Sigmoid colon (tissue), 7 donors: ENCODE data around the gene COL4A5. TPM values are rescaled to one million over a fixed set of nuclear protein-coding genes. Genes with fewer than 3 reads are reported as not detected.

ENCODE experiments used
- DNase-seq: peaks from one replicate; pipeline ENCODE4 v3.0.0-alpha.2; 2019
- H3K27ac ChIP-seq, 4 donors: fragments of 200-600 bp; sonication (generic); one replicate each; pipeline ENCODE4 v1.5.1; 2016 to 2019; ENCODE audit warnings: mild to moderate bottlenecking in 1 of 4
- H3K27me3 ChIP-seq, 3 donors: fragments of 200-600 bp; sonication (generic); one replicate each; pipeline ENCODE4 v1.5.1; 2019; ENCODE audit warnings: mild to moderate bottlenecking in 1 of 3
- H3K36me3 ChIP-seq, 4 donors: fragments of 200-600 bp; sonication (generic); one replicate each; pipeline ENCODE4 v1.5.1; 2016 to 2019
- H3K4me1 ChIP-seq, 4 donors: fragments of 200-600 bp; sonication (generic); one replicate each; pipeline ENCODE4 v1.5.1; 2017 to 2019
- H3K4me3 ChIP-seq, 4 donors: fragments of 200-600 bp; sonication (generic); one replicate each; pipeline ENCODE4 v1.5.1; 2017 to 2019; ENCODE audit warnings: mild to moderate bottlenecking in 2 of 4, moderate library complexity in 1 of 4
- H3K9me3 ChIP-seq, 4 donors: fragments of 200-600 bp in 3 of 4; sonication (generic) in 3 of 4; one replicate each; pipeline versions ENCODE4 v1.5.1 to v1.6.1; 2013 to 2019
- EP300 ChIP-seq, 4 donors: sonication (generic); formaldehyde crosslinking; IDR thresholded peaks; one replicate each; pipeline ENCODE4 v1.6.1; 2017; ENCODE audit warnings: antibody characterized with exemption in 4 of 4
- POLR2A ChIP-seq, 2 donors: fragments of 450-650 bp; IDR thresholded peaks; one replicate each; pipeline ENCODE4 v1.6.1; 2016; ENCODE audit warnings: antibody characterized with exemption in 2 of 2, mild to moderate bottlenecking in 2 of 2, moderate library complexity in 2 of 2
- POLR2AphosphoS5 ChIP-seq, 4 donors: sonication (generic); formaldehyde crosslinking; IDR thresholded peaks; one replicate each; pipeline ENCODE4 v1.6.1; 2017; ENCODE audit warnings: antibody characterized with exemption in 4 of 4
- WGBS, 2 donors: extraction: QIAGEN DNeasy Blood & Tissue Kit; methylation state at CpG; one replicate each; pipeline ENCODE4 v1.1.7; 2013; 5-methylcytosine and 5-hydroxymethylcytosine counted together
- intact Hi-C: fragments of 100-400 bp; cut with DNase I; formaldehyde crosslinking; loops from one replicate; pipeline ENCODE4 v1.15.1; 2023
- polyA plus RNA-seq, 3 donors: library from polyadenylated mRNA; stranded (reverse); fragments of 200-250 nt; gene quantifications; one replicate each; pipeline ENCODE4 v1.2.3, GENCODE V29; 2013
- total RNA-seq, 4 donors: library from RNA; depleted of rRNA; stranded (reverse); fragments of >200 nt; gene quantifications; one replicate each; pipeline ENCODE4 v1.1.0, GENCODE V29; 2016
- TF ChIP-seq, protein P1 (sequence below), 4 experiments: fragments of 450-650 bp in 3 of 4; fragments of 200-600 bp in 1 of 4; IDR thresholded peaks; one replicate each; pipeline ENCODE4 v1.5.1; 2016 to 2019; ENCODE audit warnings: antibody characterized with exemption in 4 of 4, mild to moderate bottlenecking in 3 of 4, moderate library complexity in 2 of 4
- donor health status: healthy with polysubstance abuse.
- donor health status: Bipolar disorder and iron deficiency.
- donor health status: healthy.

COL4A5 gene
- total and polyA plus RNA-seq, 7 donors, result 0.23 to 19.4 (median 4.6) TPM

GRCh38 chrX:108558217-108558616 lies 118.6 kb downstream of the COL4A5 start:
- H3K36me3 ChIP-seq, result no peaks in the 10 kb centered on the region
- no peak overlapping the region for H3K4me3 ChIP-seq
- H3K4me1 ChIP-seq, result no peaks in the 10 kb centered on the region
- no peaks in the 10 kb centered on the region for H3K27me3 ChIP-seq
- no peaks in the 10 kb centered on the region for H3K9me3 ChIP-seq
- WGBS, 2 donors, result 90 to 100% methylated on average over 1 of the region's 1 CpG
- no peak for DNase-seq
- intact Hi-C loops, result no loop called here
- H3K27ac ChIP-seq, result no peak overlapping the region
- TF ChIP-seq EP300 (IDR thresholded peaks at IDR 0.05) (no peak), POLR2A (IDR thresholded peaks at IDR 0.05) (no peak)

DNA sequence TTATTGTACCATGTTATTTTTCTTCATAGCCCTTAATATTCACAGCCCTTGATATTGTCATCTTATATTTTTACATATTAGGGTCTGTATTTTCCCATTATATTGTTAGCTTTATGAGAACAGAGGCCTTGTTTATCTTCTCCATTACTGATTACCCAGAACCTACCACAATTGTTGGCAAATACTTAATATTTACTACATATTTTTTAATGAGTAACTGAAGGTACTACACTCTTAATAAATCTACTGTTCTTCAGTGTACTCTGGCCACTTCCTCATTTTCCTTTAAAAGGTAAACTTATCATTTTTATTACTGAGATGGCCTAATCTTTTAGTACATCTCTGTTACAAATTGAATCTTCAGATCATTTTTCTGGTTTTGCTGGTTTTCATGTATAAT lies 133.5 kb downstream of the COL4A5 start:
- Histone ChIP-seq H3K36me3 (no peaks in the 10 kb centered on the region), H3K4me3 (no peak overlapping the region), H3K27ac (no peak overlapping the region), H3K27me3 (no peaks in the 10 kb centered on the region), H3K4me1 (no peaks in the 10 kb centered on the region), H3K9me3 (no peaks in the 10 kb centered on the region)
- intact Hi-C loops, result no loop called here
- DNase-seq, result no peak
- TF ChIP-seq, protein P1, sequence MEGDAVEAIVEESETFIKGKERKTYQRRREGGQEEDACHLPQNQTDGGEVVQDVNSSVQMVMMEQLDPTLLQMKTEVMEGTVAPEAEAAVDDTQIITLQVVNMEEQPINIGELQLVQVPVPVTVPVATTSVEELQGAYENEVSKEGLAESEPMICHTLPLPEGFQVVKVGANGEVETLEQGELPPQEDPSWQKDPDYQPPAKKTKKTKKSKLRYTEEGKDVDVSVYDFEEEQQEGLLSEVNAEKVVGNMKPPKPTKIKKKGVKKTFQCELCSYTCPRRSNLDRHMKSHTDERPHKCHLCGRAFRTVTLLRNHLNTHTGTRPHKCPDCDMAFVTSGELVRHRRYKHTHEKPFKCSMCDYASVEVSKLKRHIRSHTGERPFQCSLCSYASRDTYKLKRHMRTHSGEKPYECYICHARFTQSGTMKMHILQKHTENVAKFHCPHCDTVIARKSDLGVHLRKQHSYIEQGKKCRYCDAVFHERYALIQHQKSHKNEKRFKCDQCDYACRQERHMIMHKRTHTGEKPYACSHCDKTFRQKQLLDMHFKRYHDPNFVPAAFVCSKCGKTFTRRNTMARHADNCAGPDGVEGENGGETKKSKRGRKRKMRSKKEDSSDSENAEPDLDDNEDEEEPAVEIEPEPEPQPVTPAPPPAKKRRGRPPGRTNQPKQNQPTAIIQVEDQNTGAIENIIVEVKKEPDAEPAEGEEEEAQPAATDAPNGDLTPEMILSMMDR (IDR thresholded peaks at IDR 0.05), result no peak

DNA sequence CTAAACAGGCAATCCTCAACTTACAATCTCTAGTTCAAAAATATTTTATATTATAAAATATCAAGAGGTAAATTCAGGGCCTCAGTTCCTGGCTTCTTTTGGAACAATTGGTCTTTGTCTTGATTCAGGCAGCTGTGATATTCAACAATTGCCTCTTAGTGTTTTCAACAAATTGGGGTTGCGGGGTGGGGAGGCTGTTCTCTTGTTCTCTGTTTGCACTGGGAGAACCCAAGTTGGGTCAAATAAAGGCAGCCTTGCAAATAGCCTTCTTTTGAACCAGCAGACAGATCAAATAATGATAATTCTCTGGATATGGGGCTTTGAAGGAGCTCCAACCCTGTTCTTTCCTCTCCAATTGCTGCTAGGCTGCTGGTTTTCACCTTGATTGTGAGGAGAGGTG lies 142.5 kb downstream of the COL4A5 start:
- intact Hi-C loops, result no loop called here
- no peaks in the 10 kb centered on the region for H3K27me3 ChIP-seq
- 66 to 81% methylated on average over 1 of the region's 1 CpG for WGBS, 2 donors

GRCh38 chrX:108584617-108585211 lies 145.1 kb downstream of the COL4A5 start:
- Histone ChIP-seq H3K36me3 (no peaks in the 10 kb centered on the region), H3K9me3 (no peaks in the 10 kb centered on the region), H3K4me1 (no peaks in the 10 kb centered on the region), H3K27me3 (no peaks in the 10 kb centered on the region), H3K4me3 (no peak overlapping the region), H3K27ac (no peak overlapping the region)
- no peak for DNase-seq
- TF ChIP-seq EP300 (IDR thresholded peaks at IDR 0.05) (no peak), POLR2AphosphoS5 (IDR thresholded peaks at IDR 0.05) (no peak)
- WGBS, 2 donors, result 91 to 97% methylated on average over 2 of the region's 2 CpGs
- intact Hi-C loops, result no loop called here

More for the DNA sequence above, 142.5 kb downstream of the COL4A5 start:
- no peaks in the 10 kb centered on the region for H3K36me3 ChIP-seq
- no peak for DNase-seq
- no peak for TF ChIP-seq POLR2AphosphoS5 (IDR thresholded peaks at IDR 0.05)
- TF ChIP-seq EP300 (IDR thresholded peaks at IDR 0.05), result no peak
- TF ChIP-seq, protein P1 (IDR thresholded peaks at IDR 0.05), result no peak
- TF ChIP-seq POLR2A (IDR thresholded peaks at IDR 0.05), result no peak
- H3K4me3 ChIP-seq, result no peak overlapping the region
- no peaks in the 10 kb centered on the region for H3K4me1 ChIP-seq
- H3K27ac ChIP-seq, result no peak overlapping the region
- H3K9me3 ChIP-seq, result no peaks in the 10 kb centered on the region

- no peaks in the 10 kb centered on the region for H3K27me3 ChIP-seq
- TF ChIP-seq, protein P1 (IDR thresholded peaks at IDR 0.05), result no peak
- TF ChIP-seq POLR2AphosphoS5 (IDR thresholded peaks at IDR 0.05) (no peak), EP300 (IDR thresholded peaks at IDR 0.05) (no peak), POLR2A (IDR thresholded peaks at IDR 0.05) (no peak)
- H3K9me3 ChIP-seq, result no peaks in the 10 kb centered on the region
- no peaks in the 10 kb centered on the region for H3K36me3 ChIP-seq
- 94 to 95% methylated on average over 3 of the region's 3 CpGs for WGBS, 2 donors
- no peaks in the 10 kb centered on the region for H3K4me1 ChIP-seq
- H3K27ac ChIP-seq, result peak overlapping the region in 1 of 4 donors; percentile 33
- intact Hi-C loops, result no loop called here
- H3K4me3 ChIP-seq, result no peak overlapping the region
- DNase-seq, result no peak
Measured at GRCh38 chrX:108590496-108590895, 150.9 kb downstream of the COL4A5 start.

DNA sequence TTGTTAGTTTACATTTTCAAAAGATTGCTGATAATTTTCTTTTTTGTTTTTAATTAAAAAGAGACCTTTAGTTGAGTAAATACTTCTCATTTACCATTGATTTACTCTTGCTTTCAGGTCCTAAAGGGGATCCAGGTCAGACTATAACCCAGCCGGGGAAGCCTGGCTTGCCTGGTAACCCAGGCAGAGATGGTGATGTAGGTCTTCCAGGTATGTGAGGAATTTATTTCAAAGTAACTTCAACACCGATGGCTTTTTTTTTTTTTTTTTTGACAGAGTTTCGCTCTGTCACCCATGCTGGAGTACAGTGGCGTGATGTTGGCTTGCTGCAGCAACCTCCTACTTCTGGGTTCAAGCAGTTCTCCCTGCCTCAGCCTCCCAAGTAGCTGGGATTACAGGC lies 161.6 kb downstream of the COL4A5 start:
- TF ChIP-seq, protein P1 (IDR thresholded peaks at IDR 0.05), result no peak
- no peak for TF ChIP-seq EP300 (IDR thresholded peaks at IDR 0.05)
- TF ChIP-seq POLR2A (IDR thresholded peaks at IDR 0.05), result no peak
- no peak for TF ChIP-seq POLR2AphosphoS5 (IDR thresholded peaks at IDR 0.05)
- no peak for DNase-seq
- Histone ChIP-seq H3K9me3 (no peaks in the 10 kb centered on the region), H3K4me1 (no peaks in the 10 kb centered on the region), H3K27ac (no peak overlapping the region), H3K27me3 (no peaks in the 10 kb centered on the region), H3K36me3 (no peaks in the 10 kb centered on the region), H3K4me3 (no peak overlapping the region)
- WGBS, 2 donors, result 87 to 91% methylated on average over 4 of the region's 4 CpGs
- intact Hi-C loops, result no loop called here
